PFSK-1 (cell line): Measurements from ENCODE around the gene GPX7.

Experiments used
- FOXP2 ChIP-seq: optimal IDR thresholded peaks from 2 replicates; pipeline ENCODE3; 2011; ENCODE audit warnings: borderline replicate concordance, control low read depth, inconsistent platforms; ENCODE audit not compliant: insufficient read depth; ENCODE audit errors: extremely low read length, extremely low read depth
- POLR2AphosphoS5 ChIP-seq: IDR thresholded peaks from 2 replicates; pipeline ENCODE4 v1.6.1; 2012; ENCODE audit warnings: low read depth, mild to moderate bottlenecking, control low read depth, low read length, moderate library complexity
- REST ChIP-seq, 2 experiments: IDR thresholded peaks; 2 replicates each; pipeline versions ENCODE4 v1.6.1 to v1.8.0; 2011 to 2012; ENCODE audit warnings: low read depth in 2 of 2, low read length in 2 of 2, control low read depth in 1 of 2, inconsistent platforms in 1 of 2, mild to moderate bottlenecking in 1 of 2, moderate library complexity in 1 of 2; ENCODE audit not compliant: insufficient read depth in 1 of 2
- SIN3A ChIP-seq: IDR thresholded peaks from 2 replicates; pipeline ENCODE4 v1.6.1; 2012; ENCODE audit warnings: mild to moderate bottlenecking, low read length, moderate library complexity, borderline replicate concordance; ENCODE audit not compliant: insufficient read depth
- TAF1 ChIP-seq: IDR thresholded peaks from 2 replicates; pipeline ENCODE4 v1.6.1; 2012; ENCODE audit warnings: low read length, control low read depth, borderline replicate concordance; ENCODE audit not compliant: insufficient read depth

Gene GPX7

GRCh38 chr1:52576074-52576473 is 26.1 kb upstream of the GPX7 start:
- TF ChIP-seq POLR2AphosphoS5 (no peak), FOXP2 (no peak), REST (IDR thresholded peaks at IDR 0.05; ENCODE audit: insufficient read depth in 1 of 2, low read depth in 2 of 2, low read length in 2 of 2) (no peak), TAF1 (no peak), SIN3A (no peak)

GRCh38 chr1:52579415-52579814 is 22.8 kb upstream of the GPX7 start:
- TF ChIP-seq TAF1 (no peak), POLR2AphosphoS5 (no peak), REST (IDR thresholded peaks at IDR 0.05; ENCODE audit: insufficient read depth in 1 of 2, low read depth in 2 of 2, low read length in 2 of 2) (no peak), SIN3A (no peak), FOXP2 (no peak)

- TF ChIP-seq SIN3A (no peak), REST (IDR thresholded peaks at IDR 0.05; ENCODE audit: insufficient read depth in 1 of 2, low read depth in 2 of 2, low read length in 2 of 2) (no peak), TAF1 (no peak)
Observed at GRCh38 chr1:52580283-52580682, 21.9 kb upstream of the GPX7 start.

- TF ChIP-seq POLR2AphosphoS5 (no peak), SIN3A (no peak), REST (IDR thresholded peaks at IDR 0.05; ENCODE audit: insufficient read depth in 1 of 2, low read depth in 2 of 2, low read length in 2 of 2) (no peak), TAF1 (no peak), FOXP2 (no peak)
Observed at GRCh38 chr1:52582116-52582696, 20.0 kb upstream of the GPX7 start.

GRCh38 chr1:52585474-52585873 is 16.7 kb upstream of the GPX7 start:
- TF ChIP-seq SIN3A: no peak
- no peak for TF ChIP-seq POLR2AphosphoS5

GRCh38 chr1:52588027-52588426 is 14.1 kb upstream of the GPX7 start:
- TF ChIP-seq FOXP2: no peak
- no peak for TF ChIP-seq SIN3A
- no peak for TF ChIP-seq TAF1
- no peak for TF ChIP-seq POLR2AphosphoS5
- TF ChIP-seq REST (IDR thresholded peaks at IDR 0.05; ENCODE audit: insufficient read depth in 1 of 2, low read depth in 2 of 2, low read length in 2 of 2): no peak
